Caki2 (cell line): ENCODE results near the gene KCNK17. TPM values are rescaled to one million over a fixed set of nuclear protein-coding genes. Genes with fewer than 3 reads are reported as not detected.

Experiments
- DNase-seq: peaks from one replicate; pipeline ENCODE4 v3.0.0-alpha.2; 2015; ENCODE audit warnings: low read depth
- in situ Hi-C: cut with HindIII; loops from 2 replicates; pipeline ENCODE4 v1.10.0; 2016; ENCODE audit warnings: low sequenced_read_pairs, low pct_unique_long_range_greater_than_20kb, mixed read lengths
- total RNA-seq: library from RNA; depleted of rRNA; stranded (reverse); fragments of >200 nt; shearing (Covaris generic); gene quantifications from 2 replicates; pipeline ENCODE4 v1.2.3, GENCODE V29; 2014; ENCODE audit warnings: low replicate concordance

Gene KCNK17
- total RNA-seq, 1 experiment from 2014 or later: not detected

- in situ Hi-C loops: no loop called here
- no peak for DNase-seq
Observed at GRCh38 chr6:39282774-39283173, 31.4 kb downstream of the KCNK17 start.

GRCh38 chr6:39281312-39281980, 32.8 kb downstream of the KCNK17 start:
- in situ Hi-C loops: no loop called here
- no peak for DNase-seq

- in situ Hi-C loops: no loop called here
- DNase-seq: peak; percentile 85
Observed at GRCh38 chr6:39280247-39280731, 33.9 kb downstream of the KCNK17 start.

GRCh38 chr6:39279539-39279938, 34.7 kb downstream of the KCNK17 start:
- DNase-seq: no peak
- in situ Hi-C loops: no loop called here

GRCh38 chr6:39276379-39276995, 37.7 kb downstream of the KCNK17 start:
- DNase-seq: no peak

GRCh38 chr6:39274903-39275302, 39.3 kb downstream of the KCNK17 start:
- no peak for DNase-seq
- in situ Hi-C loops: no loop called here

More at GRCh38 chr6:39276379-39276995, 37.7 kb downstream of the KCNK17 start:
- in situ Hi-C loops: no loop called here

GRCh38 chr6:39274471-39274870, 39.7 kb downstream of the KCNK17 start:
- no peak for DNase-seq
- in situ Hi-C loops: no loop called here

GRCh38 chr6:39273406-39273821, 40.8 kb downstream of the KCNK17 start:
- in situ Hi-C loops: no loop called here
- DNase-seq: peak; percentile 62

GRCh38 chr6:39269961-39270360, 44.3 kb downstream of the KCNK17 start:
- DNase-seq: no peak
- in situ Hi-C loops: loop anchor here (10.0 kb wide), 1 partner anchor 95 kb away; no protein-coding TSS in a partner anchor

- DNase-seq: no peak
- in situ Hi-C loops: loop anchor here (10.0 kb wide), 1 partner anchor 94 kb away; no protein-coding TSS in a partner anchor
Observed at GRCh38 chr6:39268721-39269120, 45.5 kb downstream of the KCNK17 start.

- in situ Hi-C loops: loop anchor here (10.0 kb wide), 1 partner anchor 93 kb away; no protein-coding TSS in a partner anchor
- no peak for DNase-seq
Observed at GRCh38 chr6:39268171-39268570, 46.0 kb downstream of the KCNK17 start.

GRCh38 chr6:39266782-39267355, 47.4 kb downstream of the KCNK17 start:
- DNase-seq: no peak

GRCh38 chr6:39266375-39266774, 47.8 kb downstream of the KCNK17 start:
- in situ Hi-C loops: loop anchor here (10.0 kb wide), 1 partner anchor 92 kb away; no protein-coding TSS in a partner anchor
- DNase-seq: no peak

More at GRCh38 chr6:39266782-39267355, 47.4 kb downstream of the KCNK17 start:
- in situ Hi-C loops: loop anchor here (10.0 kb wide), 1 partner anchor 92 kb away; no protein-coding TSS in a partner anchor

GRCh38 chr6:39263303-39264037, 50.7 kb downstream of the KCNK17 start:
- in situ Hi-C loops: loop anchor here (10.0 kb wide), 1 partner anchor 89 kb away; no protein-coding TSS in a partner anchor
- no peak for DNase-seq

GRCh38 chr6:39261751-39262150, 52.5 kb downstream of the KCNK17 start:
- in situ Hi-C loops: loop anchor here (10.0 kb wide), 1 partner anchor 87 kb away; no protein-coding TSS in a partner anchor
- no peak for DNase-seq

GRCh38 chr6:39260953-39261352, 53.3 kb downstream of the KCNK17 start:
- in situ Hi-C loops: loop anchor here (10.0 kb wide), 1 partner anchor 86 kb away; no protein-coding TSS in a partner anchor
- DNase-seq: no peak

GRCh38 chr6:39260456-39260855, 53.8 kb downstream of the KCNK17 start:
- no peak for DNase-seq
- in situ Hi-C loops: loop anchor here (10.0 kb wide), 1 partner anchor 86 kb away; no protein-coding TSS in a partner anchor

GRCh38 chr6:39256294-39256940, 57.8 kb downstream of the KCNK17 start:
- no peak for DNase-seq
- in situ Hi-C loops: no loop called here
